ENCODE data around the gene DAAM1.
A peak's percentile ranks its signal among the peaks of the same experiment; 100 is the strongest.

The DAAM1 gene

DNA sequence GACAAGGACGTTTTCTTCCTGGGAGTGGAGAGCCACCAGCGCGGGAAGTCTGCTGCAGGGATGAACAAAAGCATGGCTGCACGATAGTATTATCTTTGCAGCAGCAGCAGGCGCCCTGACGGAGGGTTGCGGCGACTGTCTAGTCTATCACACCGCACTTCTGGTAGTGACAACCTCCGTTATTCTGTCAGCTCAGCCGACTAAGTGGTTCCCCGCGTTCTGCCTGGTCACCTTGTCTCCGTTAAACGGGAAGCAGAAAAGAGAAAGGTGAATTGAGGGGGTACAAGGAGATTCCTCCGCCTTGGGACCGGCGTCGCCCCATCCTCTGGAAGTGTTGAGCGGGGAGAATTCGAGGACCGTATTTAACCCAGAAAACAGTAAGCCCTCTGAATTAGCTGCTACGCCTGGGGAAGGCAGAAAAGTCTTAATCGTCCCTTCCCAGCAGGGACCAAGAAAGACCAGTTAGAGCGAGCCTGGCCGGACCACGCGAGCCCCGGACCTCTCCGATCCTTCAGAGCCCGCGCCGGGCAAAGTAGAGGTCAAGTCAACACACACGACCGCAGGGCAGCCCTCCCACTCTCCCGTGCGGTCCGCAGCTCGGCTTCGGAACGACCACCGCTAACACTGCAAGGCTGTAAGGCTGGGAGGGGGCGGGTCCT is 536 bp upstream of the DAAM1 start:
- DNase-seq (ENCODE audit: low read depth), result peak; percentile 14

- DNase-seq (ENCODE audit: low read depth), result peak; percentile 7
Measured at GRCh38 chr14:59189091-59189785, 771 bp downstream of the DAAM1 start.

GRCh38 chr14:59189786-59190368 is 1.4 kb downstream of the DAAM1 start:
- peak; percentile 60 for DNase-seq (ENCODE audit: low read depth)

GRCh38 chr14:59190372-59190771 is 1.9 kb downstream of the DAAM1 start:
- no peak for DNase-seq (ENCODE audit: low read depth)

DNA sequence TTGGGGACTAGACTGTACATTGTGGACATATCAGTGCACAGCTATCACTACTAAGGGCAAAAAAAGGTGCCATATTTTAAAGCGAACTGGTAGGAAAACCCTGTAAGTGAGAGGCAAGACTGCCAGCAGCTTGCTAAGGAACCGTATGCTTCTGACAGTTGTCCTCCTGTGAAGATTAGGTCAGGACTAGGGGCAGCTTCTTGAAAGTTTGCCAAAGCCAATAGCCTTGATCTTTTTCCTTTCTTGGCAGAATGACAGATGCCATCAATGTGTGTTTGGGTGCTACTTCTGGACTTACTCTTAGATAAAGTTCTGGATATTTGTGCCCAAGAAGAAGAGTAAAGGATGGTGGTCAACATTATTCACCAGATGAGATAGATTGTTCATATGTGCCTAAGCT is 7.4 kb downstream of the DAAM1 start:
- DNase-seq (ENCODE audit: low read depth), result no peak

DNA sequence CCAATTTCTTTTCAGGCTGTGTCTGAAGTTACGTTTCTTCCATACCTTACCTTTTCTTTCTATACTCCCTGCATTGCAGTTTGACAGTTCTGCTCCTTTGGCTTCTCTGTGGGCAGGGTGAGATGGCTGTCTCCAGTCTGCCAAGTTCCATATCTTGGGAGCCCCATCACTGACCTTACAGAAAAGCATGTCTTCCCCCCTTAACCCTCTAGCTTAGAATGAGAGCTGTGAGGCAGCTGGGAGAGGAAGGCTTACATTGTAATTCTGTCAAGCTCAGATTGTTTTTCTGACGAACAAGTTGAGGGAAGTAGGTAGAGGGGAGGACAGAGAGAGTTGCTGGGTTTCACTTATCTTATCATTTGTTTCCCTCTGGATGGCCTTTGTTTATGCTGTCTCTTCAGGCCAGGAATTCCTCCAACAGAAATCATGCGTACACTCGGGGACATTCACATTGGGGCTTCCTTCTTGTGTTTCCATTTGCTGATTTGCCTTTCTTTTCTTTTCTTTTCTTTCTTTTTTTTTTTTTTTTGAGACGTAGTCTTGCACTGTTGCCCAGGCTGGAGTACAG is 9.3 kb downstream of the DAAM1 start:
- DNase-seq (ENCODE audit: low read depth), result no peak

DNA sequence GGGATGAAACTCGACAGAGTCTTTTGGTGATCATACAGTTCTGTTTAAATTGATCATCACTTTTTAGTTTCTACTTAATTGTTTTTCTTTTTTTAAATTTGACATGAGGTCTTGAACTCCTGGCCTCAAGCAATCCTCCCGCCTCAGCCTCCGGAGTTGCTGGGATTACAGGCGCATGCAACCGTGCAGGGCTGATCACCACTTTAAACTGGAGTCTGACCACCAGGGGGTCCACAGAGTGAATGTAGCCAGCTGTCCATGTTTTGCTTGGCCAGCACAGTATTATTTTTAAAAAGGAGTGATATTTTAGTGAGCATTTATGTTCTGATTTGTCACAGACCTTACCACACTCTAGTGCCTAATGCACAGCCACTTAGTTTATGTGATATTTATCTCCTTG is 10.7 kb downstream of the DAAM1 start:
- no peak for DNase-seq (ENCODE audit: low read depth)

GRCh38 chr14:59199614-59200013 is 11.1 kb downstream of the DAAM1 start:
- no peak for DNase-seq (ENCODE audit: low read depth)

- DNase-seq (ENCODE audit: low read depth), result no peak
Measured at GRCh38 chr14:59200195-59200594, 11.7 kb downstream of the DAAM1 start.

DNA sequence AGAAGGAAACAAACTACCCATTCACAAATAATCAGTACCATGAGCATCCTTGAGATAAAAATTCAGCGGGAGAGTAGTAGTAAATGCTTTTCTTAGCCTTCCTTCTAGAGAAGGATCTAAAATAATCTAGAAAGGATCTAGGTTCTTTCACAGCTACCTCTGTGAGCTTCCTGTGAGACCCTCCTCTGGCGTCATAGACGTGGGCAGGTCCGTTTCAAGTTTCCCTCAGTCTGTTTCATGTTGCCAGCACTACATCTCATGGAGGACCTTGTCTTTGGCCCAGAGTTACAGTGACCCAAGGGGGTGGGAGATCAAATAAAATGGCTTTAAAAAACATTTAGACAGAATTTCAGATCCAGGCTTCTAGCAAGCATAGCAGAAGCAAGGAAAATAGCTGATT is 13.6 kb downstream of the DAAM1 start:
- no peak for DNase-seq (ENCODE audit: low read depth)

DNA sequence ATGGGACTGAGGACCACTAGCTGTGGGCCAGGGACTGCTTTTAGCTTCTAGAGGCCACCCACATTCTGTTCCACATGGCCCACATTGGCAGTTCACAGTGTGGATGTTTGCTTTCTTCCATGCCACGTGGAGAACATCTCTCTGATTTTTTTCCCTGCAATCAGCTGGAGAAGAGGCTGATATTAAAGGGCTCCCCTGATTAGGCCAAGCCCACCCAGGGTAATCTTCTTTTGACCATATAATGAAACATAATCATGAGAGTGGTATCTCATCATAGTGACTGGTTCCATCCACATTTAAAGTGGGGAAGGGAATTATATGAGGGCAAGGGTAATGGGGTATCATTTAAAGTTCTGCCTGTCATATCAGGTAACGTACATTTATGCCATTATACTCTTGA is 15.8 kb downstream of the DAAM1 start:
- DNase-seq (ENCODE audit: low read depth), result no peak

DNA sequence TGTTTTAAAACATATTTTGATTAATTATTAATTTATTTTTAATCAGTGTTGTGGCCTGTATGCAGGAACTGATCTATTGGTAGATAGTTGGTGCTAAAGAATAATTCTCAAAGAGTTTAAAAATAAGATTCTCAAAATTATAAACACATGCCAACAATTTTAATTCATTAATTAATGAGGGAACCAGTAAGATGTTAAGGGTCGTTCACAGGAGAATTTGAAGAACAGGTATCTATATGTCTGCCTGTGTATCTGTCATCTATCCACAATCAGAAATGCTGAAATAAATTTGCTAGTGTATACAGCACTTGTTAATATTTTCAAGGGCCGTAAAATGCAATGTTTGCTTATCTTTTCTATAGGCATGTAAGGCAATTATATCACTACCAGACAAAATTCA is 18.4 kb downstream of the DAAM1 start:
- no peak for DNase-seq (ENCODE audit: low read depth)

GRCh38 chr14:59207506-59207933 is 19.1 kb downstream of the DAAM1 start:
- DNase-seq (ENCODE audit: low read depth), result no peak

GRCh38 chr14:59208224-59208814 is 19.9 kb downstream of the DAAM1 start:
- no peak for DNase-seq (ENCODE audit: low read depth)

- DNase-seq (ENCODE audit: low read depth), result no peak
Measured at GRCh38 chr14:59208954-59209353, 20.5 kb downstream of the DAAM1 start.

DNA sequence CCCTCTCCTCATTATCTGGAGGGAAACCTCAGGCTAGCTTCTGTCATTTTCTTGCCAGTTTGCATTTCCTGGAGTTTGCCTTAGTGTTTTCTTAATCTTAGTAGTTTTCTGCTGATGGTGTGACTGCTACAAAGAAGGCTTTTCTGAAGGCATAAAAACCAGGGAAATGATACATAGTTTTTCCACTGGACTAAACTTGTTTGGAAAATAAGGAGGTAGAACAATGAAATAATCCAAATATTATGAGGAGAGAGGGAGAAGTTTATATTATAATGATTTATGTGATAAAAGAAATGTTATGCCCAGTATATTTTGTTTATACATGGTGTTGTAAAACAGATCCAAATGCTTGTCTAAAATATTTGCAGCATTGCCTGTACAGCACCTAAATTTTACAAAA is 22.2 kb downstream of the DAAM1 start:
- DNase-seq (ENCODE audit: low read depth), result no peak

DNA sequence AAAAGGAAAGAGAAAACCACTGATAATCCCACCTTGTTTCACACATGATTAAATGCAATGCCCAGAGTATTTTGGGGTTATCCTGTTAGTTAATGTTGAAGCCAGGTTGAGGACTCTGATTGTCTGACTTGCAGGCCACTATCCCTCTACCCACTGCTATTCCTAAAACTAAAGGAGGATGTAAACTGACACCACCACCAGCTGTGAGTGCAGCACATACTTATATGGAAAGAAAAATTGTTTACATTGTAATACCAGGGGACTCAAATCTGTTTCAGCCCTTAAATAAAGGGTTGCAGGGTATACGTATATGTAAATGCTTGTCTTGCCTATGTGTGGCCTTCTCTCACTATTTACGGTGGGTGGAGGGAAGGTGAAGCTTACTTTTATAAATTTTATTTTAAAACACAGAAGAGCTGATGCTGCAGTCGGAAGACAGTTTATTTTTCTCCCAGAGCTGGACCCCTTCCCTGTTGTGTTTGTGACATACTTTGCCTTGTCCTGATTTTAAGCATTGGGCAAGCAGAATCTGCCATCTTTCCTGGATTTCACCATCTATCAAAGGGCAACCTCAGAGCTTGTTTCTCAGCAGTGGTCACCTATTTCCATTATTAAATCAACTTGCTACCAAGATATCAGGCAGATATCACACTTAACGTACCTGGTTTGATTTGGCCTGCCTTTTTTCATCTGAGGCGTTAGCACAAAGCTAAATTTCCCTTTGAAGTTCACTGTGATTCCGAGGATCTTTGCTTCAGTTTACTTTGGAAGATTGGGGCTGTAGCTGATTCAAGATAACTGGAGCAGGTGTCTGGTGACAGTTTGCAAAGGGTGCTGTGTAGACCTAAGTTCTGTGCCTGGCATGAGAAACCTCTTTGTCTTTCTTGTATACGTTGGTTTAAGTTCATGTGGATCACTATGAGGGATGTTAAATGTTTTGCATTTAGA is 25.2 kb downstream of the DAAM1 start:
- DNase-seq (ENCODE audit: low read depth), result no peak

- DNase-seq (ENCODE audit: low read depth), result no peak
Measured at GRCh38 chr14:59214702-59215302, 26.3 kb downstream of the DAAM1 start.

DNA sequence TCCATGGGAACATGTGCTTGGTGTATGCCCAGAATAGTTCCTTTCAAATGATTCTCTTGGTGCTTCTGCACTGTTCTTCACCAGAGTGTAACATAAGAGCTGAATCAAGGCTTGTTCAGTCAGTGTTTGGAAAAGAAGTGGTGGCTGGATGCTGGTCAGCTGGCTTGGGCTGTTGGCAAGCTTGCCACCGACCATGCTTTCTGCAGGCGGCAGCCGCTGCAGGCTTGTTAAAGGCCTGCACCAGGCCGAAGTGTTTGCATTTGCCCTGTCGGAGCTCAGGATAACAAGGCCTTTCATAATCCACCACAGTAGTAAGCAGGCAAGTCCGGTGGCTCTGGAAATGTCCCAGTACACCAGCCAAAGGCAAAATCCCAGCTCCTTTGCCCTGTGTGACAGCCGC is 26.9 kb downstream of the DAAM1 start:
- no peak for DNase-seq (ENCODE audit: low read depth)

- no peak for DNase-seq (ENCODE audit: low read depth)
Measured at GRCh38 chr14:59215757-59216156, 27.3 kb downstream of the DAAM1 start.

DNA sequence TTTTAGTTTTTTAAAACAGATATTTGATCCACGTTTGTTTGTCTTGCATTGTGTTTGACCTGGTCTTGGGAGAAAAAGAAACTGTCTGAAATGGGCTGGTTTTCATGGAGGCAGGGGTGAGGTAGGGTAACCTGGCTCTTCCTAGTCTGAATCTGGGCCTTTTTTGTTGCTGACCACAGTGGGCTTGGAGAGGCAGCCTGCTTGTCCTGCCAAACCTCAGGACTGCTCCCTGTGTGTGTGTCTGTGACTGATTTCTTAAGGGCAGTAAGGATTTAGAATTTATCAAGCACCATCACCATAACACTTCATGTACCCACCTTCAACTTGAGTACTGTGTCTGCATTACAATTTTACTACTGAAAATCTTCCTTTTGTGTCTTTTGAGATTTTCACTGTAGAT is 28.5 kb downstream of the DAAM1 start:
- no peak for DNase-seq (ENCODE audit: low read depth)

Measured in activated T-cell treated with anti-CD3 and anti-CD28 coated beads for 24 hours (primary cell).